Measurements from ENCODE around the gene RASSF10. TPM values are rescaled to one million over a fixed set of nuclear protein-coding genes. Genes with fewer than 3 reads are reported as not detected.

Gene RASSF10
- total RNA-seq, 1 experiment from 2014 or later = not detected

DNA sequence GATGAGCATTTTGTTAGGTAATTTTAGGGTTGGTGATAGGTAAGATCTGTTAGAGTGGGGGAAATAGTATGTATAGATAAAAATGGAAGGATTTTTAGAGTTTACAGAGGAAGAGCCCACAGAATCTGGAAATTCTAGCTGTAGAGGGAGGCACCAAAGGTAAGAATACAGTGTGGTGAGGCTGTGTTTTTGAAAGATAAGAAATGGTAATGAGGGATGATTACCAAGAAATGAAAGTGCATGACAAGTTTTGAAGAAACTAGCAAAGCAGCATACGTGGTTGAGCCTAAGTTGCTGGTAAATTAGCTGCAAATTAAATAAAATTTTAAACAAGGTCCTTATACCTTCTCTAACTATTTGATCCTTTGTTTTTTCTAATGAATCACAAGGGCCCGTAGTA, 14.6 kb upstream of the RASSF10 start:
- no peak for DNase-seq (ENCODE audit: low read depth)

DNA sequence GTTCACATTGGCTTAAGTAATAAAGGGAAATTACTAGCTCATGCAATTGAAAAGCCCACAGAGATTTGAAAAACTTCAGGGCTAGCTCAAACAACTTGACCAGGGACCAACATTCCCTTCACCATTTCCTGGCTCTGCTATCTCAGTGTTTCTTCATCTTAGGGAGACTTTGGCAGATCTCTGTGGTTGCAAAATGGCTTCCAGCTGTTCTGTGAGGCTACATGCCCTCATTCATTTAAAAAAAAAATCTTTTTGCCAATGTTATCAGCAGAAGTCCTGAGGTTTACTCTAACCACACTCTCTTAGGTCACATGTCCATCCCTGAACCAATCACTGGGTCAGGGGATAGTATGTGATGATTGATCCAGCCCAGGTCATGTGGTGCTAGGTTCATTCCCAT, 13.9 kb upstream of the RASSF10 start:
- DNase-seq (ENCODE audit: low read depth) = no peak

DNA sequence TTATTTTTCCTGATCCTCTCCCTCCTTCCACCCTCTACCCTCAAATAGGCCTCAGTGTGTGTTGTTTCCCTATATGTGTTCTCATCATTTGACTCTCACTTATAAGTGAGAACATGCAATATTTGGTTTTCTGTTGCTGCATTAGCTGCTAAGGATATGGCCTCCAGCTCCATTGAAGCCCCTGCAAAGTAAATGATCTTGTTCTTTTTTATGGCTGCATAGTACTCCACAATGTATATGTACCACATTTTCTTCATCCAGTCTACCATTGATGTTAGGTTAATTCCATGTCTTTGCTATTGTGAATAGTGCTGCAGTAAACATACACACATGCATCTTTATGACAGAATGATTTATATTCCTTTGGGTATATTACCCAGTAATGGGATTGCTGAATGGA, 13.3 kb upstream of the RASSF10 start:
- no peak for DNase-seq (ENCODE audit: low read depth)

DNA sequence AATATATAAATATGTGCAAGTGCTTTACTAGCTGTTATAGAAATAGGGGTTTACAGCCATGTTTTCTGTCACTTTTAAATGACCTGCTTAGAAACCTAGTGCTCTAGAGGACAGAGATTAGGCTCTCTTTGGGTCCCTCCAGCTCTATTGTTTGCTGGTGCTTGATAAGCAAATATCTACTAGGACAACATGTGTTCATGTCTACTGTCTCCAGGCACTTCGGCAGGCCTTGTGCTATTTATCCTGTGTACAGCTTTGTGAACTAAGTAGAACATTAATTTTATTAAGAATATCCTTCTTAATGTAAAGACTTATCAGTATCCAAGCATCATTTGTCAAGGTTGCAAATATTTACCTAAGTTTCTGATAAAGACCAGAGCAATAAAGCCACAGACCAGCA, 11.9 kb upstream of the RASSF10 start:
- no peak for DNase-seq (ENCODE audit: low read depth)

DNA sequence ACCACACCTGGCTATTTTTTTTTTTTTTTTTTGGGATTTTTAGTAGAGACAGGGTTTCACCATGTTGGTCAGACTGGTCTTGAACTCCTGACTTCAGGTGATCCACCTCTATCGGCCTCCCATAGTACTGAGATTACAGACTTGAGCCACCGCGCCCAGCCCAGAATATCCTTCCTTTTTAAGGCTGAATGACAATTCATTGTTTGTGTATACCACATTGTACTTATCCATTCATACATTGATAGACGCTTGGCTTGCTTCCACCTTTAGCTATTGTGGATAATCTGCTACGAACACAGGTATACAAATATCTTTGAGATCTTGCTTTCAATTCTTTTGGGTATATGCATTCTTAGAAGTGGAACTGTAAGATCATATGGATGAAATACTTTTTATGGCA, 10.8 kb upstream of the RASSF10 start:
- no peak for DNase-seq (ENCODE audit: low read depth)

DNA sequence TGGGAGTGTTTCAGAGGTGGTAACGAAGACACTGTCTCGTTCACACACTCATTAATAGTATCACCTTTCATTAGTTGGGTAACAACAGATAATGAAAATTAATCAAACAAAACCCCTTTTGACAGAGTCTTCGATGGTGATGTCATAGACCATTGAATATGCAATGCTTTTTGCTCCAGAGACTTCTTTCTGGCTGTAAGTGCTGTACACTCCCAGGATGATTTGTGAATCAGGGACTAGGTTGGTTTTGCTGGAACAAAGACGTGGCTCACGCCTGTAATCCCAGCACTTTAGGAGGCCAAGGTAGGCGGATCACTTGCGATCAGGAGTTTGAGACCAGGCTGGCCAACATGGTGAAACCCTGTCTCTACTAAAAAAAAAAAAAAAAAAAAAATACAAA, 9.5 kb upstream of the RASSF10 start:
- DNase-seq (ENCODE audit: low read depth) = no peak

DNA sequence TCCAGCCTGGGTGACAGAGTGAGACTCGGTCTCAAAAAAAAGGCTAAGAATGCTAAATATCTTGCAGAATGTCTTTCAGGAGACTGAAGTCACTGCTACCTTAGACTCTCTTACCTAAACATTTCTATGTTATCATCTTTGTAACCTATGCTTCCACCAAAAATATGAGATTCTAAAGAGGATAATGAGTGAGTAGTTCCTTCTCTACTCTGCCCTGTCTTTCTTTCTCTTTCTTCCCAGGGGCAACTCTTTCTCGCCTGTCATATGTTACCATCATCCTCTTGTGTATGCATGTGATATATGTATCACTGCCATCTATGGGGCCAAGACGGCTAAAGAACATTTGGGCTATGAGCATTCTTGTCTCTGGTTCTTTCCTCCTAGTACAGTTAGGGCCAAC, 9.0 kb upstream of the RASSF10 start:
- DNase-seq (ENCODE audit: low read depth) = no peak

DNA sequence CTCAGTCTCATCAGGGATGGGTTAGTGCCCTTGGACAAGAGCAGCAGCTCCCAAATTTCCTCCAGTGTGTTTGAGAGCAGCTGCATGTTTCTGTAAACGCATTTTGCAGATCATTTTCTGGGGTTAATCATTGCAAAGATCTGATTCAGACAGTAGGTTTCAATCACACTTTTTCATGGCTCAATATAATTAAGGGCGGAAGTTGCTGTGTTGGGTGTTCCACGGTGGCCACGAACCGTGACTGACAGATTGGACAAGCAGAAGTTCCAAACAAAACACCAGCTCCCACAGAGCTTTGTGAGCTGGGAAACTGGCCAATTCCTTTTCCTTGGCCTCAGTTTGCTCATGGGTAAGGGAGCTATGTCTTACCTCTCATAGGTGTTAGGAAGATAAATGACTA, 8.4 kb upstream of the RASSF10 start:
- DNase-seq (ENCODE audit: low read depth) = no peak

DNA sequence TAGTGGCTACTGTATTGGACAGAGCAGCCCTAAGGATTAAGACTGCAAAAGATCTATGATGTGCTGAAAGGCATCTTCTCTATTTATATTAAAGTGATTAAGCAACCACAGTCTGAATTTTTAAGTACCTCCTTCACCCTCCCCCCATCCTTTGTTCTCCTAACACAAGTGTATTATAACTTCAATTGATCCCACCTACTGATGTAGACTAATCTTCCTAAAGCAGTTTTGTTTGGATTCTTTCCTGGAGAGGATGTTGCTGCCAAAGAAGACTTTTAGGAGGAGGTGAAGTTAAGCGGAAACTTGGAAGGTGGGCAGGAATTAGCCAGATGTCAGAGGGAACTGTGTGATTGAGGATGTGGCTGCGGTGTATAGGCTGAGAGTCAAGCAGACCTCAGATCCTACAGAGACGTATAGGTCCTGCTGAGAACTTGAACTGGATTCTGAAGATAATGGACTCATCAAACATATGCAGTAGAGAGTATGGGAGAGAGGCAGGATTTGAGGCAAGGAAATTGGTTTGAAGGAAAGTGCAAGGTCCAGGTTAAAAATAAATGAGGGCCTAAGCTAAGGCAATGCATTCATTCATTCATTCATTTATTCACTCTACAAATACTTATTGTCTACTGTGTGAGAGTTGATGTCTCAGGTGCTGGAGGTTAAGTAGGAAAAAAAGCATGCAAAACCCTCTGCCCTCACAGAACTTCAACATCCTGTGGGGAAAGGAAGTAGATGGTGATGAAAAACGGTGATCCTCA, 5.2 kb upstream of the RASSF10 start:
- peak; percentile 24 for DNase-seq (ENCODE audit: low read depth)

DNA sequence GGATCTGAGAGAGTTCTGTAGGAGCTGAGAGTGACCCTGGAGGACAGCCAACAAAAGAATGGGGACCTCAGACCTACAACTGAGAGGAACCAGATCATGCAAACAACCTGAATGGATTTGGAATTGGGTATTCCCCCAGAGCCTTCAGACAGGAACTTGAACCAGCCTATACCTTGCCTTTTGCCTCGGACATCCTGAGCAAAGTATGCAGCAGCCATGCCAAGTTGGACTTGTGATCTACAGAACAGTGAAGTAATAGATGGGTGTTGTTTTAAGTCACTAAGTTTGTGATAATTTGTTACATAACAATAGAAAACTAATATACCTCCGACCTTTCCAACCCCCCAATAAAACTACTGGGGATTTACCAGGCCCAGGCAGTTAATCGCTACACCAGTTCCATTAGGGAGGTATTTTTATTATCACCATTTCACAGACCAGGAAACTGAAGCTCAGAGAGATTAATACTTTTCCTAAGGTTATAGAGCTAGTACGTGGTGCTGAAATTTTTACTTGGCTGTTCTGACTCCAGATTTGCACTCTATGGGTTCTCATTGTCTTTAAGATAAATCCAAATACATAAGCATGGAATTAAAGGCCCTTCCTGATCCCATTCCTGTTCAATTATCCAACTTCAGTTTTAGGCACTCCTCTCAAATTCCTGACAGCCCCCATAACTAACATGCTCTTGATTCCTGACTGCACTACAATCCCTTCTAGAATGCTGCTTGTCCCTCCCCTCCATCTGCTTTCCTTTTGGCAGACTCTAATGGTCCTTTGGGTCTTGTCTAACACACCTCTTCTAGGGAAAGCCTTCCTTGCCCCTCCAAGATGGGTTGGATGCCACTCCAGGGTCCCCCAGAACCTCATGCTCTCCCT, 1.7 kb upstream of the RASSF10 start:
- DNase-seq (ENCODE audit: low read depth) = no peak

DNA sequence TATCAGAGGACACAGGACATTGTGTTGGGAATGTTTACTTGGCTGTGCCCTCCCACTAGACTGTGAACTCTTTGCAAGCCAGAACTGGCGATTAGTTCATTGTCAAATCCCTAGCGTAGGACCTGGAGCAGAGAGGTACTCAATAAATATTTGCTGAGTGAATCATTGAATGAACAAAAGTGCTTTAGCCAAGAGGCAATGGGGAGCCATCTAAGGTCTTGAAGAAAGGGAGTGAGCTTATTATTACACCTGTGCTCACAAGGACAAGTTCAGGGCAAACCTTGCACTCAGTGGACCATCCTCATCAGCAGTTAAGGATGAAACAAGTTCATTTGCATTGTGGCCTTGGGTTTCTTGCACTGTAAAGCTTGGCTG, 1.1 kb upstream of the RASSF10 start:
- DNase-seq (ENCODE audit: low read depth) = peak; percentile 18

DNA sequence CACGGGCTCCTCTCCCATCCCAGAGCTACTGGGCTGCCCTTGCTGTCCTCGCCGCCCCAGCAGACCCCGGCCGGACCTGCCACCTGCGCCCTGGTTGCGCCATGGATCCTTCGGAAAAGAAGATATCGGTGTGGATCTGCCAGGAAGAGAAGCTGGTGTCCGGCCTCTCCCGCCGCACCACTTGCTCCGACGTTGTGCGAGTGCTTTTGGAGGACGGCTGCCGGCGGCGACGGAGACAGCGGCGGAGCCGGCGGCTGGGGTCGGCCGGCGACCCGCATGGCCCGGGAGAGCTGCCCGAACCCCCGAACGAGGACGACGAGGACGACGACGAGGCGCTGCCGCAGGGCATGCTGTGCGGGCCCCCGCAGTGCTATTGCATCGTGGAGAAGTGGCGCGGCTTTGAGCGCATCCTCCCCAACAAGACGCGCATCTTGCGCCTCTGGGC, 382 bp downstream of the RASSF10 start:
- no peak for DNase-seq (ENCODE audit: low read depth)

DNA sequence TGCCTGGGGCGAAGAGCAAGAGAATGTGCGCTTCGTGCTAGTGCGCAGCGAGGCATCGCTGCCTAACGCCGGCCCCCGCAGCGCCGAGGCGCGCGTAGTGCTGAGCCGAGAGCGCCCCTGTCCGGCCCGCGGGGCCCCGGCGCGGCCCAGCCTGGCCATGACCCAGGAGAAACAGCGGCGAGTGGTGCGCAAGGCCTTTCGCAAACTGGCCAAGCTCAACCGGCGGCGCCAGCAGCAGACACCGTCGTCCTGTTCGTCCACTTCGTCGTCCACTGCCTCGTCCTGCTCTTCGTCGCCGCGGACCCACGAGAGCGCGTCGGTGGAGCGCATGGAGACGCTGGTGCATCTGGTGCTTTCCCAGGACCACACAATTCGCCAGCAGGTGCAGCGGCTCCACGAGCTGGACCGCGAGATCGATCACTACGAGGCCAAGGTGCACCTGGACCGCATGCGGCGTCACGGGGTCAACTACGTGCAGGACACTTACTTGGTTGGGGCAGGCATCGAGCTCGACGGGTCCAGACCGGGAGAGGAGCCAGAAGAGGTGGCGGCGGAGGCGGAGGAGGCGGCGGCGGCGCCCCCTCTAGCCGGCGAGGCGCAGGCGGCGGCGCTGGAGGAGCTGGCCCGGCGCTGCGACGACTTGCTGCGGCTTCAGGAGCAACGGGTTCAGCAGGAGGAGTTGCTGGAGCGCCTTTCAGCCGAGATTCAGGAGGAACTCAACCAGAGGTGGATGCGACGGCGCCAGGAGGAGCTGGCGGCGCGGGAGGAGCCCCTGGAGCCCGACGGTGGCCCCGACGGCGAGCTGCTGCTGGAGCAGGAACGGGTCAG, 1.0 kb downstream of the RASSF10 start:
- peak; percentile 36 for DNase-seq (ENCODE audit: low read depth)

DNA sequence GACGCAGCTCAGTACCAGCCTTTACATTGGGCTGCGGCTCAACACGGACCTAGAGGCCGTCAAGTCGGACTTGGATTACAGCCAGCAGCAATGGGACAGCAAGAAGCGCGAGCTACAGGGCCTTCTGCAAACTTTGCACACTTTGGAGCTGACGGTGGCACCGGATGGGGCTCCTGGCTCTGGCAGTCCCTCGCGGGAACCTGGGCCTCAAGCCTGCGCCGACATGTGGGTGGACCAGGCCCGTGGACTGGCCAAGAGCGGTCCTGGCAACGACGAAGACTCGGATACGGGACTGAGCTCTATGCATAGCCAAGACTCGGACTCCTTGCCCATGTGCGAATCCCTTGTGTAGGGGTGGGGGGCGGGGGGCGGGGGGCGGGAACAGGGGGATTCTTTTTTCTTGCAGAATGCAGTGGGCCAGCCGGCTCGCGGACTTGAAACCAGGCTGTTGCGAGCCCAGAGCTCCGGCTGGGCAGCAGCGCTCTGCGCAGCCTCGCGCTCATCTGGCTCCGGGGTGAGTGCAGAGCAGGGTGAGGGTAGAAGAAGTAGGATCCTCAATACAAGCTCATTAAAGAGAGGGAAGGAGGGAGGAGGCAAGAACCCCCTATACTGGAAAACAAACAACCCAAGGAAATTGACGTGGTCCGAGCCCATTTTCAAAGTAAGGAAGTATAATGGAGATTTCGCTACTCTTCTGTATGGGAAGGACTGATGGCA, 1.8 kb downstream of the RASSF10 start:
- DNase-seq (ENCODE audit: low read depth) = no peak

DNA sequence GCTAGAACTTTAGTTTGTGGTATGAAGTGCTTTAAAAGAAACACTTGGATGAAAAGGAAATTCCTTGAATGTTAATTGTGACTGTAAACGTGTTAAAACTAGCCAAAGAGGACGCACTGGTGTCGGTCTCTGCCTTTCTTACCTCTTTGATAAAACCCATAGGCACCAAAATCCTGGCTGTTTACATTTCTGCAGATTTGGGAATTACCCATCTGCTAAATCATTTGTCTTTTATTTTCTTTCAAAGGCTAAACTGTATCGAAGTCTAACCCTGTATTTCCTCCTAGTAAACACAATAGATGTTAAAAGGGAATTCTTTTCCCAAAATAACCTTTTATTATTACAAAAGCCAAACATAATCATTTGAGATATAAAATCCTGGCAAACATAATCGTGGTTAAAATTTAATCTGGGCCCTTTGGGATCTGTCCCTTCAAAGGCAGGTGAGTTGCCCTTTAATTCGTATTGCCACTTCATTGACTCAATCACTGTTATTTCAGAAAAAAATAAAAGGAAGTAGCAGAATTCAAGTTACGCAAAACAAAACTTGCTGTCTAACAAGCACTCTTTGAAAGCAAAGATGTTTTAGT, 2.4 kb downstream of the RASSF10 start:
- DNase-seq (ENCODE audit: low read depth) = no peak

DNA sequence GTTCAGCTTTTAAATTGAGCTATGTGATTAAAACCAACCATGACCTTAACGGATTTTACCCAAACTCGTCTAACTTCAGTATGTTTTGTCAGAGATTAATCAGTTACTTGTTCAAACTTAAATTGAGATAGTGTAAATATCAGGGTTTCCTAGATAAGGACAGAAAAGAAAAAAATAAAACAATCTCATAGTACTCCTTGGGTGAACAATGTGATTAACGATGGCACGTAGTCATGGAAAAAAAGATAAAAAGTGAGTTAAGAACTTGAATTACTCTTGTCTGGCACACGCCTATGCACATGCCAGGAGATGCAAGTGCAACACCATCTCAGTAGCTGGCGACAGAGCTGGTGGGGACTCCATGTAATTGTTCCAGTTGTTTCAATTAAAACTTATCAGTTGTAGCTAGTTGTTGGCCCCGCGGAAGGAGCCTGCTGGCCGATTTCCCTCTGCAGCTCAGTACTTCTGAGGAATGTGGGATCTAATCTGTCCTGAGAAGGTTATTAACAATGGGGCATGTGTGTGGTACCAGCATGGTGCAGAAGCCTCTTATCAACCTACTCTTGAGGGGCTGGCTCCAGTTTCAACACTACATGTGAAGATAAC, 3.0 kb downstream of the RASSF10 start:
- DNase-seq (ENCODE audit: low read depth) = no peak

DNA sequence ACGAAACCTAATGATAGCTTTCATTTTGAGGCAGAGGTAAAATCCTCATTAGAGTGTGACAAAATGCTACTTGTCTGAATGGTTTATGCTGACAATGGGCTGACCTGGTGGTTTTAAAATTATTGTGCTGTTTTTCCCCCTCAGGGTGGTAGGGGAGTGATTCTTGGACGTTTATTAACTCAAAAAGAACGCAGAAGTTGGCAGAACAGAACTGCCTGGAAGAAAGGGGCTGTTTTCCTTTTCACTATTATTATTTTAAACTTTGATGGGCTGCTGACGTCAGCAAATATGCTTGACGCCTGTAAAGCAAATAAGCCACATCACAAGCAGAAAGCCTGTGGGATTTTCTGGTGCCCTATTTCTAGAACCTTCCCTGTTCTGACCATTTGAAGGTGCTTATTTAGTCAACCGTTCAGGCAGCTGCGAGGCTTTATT, 4.0 kb downstream of the RASSF10 start:
- DNase-seq (ENCODE audit: low read depth) = no peak

DNA sequence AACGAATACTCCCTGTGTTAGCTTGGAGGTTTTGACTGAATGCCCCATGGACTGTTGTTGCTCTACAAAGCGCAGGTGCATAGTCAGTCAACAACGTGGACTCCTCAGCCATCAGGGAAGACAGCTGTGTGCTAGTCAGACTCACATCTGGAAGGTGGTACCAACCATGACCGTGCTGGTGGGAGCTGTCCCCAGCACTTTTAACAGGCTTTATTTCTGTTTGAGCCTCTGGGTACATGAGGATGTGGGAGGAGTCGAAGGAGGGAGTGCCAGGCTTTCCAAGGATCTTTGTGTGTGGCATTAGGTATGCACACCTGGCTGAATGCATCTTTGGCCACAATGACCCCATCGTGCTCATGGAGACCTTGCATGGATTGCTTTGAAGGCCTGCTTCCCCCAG, 6.6 kb downstream of the RASSF10 start:
- DNase-seq (ENCODE audit: low read depth) = no peak

DNA sequence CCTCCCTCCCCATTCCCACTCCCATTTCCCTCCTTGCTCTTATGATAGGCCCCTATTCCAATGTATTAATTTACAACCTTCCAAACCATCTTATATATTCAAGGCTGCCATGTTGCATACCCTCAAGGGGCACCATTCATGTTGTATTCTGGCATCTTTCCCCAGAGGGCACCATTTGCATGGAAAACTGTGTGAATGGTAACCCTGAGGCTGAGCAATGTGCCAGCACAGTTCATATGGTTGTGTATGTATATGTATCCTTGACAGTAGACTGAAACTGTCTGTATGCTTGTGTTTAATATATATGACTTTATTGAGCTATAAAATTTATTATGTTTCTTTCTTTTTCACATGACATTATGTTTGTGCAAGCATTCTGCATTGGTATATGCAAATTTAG, 7.3 kb downstream of the RASSF10 start:
- DNase-seq (ENCODE audit: low read depth) = peak; percentile 46

DNA sequence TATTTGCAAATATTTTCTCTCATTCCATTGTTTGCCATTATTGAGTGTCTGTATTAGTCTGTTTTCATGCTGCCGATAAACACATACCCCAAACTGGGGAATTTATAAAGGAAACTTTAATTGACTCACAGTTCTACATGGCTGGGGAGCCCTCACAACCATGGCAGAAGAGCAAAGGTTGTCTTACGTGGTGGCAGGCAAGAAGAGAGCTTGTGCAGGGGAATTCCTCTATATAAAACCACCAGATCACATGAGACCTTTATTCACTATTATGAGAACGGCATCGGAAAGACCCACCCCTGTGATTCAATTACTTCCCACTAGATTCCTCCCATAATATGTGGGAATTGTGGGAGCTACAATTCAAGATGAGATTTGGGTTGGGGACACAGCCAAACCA, 10.2 kb downstream of the RASSF10 start:
- no peak for DNase-seq (ENCODE audit: low read depth)

DNA sequence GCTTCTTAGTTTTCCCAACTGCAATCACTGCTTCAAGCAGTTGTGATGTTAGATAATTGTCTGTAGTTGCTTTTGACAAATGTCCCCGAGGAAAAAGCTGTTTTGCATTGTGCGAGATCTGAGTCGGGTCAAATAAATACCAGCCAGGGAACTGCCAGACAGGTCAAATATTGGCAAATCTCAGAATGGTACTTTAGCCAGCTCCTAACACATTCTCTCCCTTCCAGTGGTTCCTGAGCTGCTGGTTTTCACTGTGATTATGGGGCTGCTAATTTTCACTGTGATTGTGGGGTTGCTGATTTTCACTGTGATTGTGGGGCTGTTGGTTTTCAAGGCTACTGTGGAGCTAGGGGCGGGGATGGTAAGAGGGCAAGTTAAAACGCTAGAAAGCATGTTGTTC, 14.3 kb downstream of the RASSF10 start:
- DNase-seq (ENCODE audit: low read depth) = no peak
